Glomerular visceral epithelial cell (primary cell): Measurements from ENCODE around the gene CORO2B.

ENCODE experiments used
- DNase-seq: peaks from one replicate; pipeline ENCODE4 v3.0.0-alpha.2; 2016; ENCODE audit errors: extremely low spot score

The CORO2B gene

DNA sequence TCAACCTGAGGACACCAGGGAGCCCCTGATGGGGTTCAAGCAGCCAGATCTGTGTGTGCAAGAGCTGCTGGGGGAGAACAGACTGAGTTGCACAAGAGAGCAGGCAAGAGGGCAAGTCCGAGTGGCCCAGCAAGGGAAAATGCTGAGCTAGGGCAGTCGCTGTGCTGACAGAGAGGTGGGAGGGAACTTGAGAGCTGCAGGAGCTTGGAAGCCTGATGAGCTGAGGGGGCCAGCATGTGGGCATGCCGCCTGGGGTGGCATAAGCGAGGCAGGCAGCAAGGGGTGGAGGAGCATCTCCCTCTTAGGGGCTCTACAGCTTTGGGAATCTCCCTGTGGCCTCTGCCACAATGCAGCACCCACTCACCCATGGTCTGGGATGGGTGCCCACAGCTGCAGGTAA is 4.7 kb upstream of the CORO2B start:
- no peak for DNase-seq

DNA sequence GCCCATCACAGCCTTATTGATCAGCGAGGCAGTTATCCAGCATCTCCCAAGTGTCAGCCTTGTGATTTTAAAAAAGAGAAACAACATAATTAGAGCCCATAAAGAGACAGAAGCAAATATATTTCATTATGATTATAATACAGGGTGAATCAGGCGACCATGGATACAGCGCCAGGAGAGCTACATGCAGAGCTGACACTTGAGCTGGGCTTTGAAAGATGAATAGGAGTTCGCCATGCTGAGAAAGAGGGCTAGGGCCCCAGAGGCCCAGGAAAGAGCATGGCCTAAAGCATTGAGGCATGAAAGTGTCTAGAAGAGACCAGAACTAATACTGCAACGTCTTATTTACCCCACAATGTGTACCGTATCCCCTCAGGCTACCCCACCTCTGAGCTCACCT is 4.2 kb upstream of the CORO2B start:
- no peak for DNase-seq

DNA sequence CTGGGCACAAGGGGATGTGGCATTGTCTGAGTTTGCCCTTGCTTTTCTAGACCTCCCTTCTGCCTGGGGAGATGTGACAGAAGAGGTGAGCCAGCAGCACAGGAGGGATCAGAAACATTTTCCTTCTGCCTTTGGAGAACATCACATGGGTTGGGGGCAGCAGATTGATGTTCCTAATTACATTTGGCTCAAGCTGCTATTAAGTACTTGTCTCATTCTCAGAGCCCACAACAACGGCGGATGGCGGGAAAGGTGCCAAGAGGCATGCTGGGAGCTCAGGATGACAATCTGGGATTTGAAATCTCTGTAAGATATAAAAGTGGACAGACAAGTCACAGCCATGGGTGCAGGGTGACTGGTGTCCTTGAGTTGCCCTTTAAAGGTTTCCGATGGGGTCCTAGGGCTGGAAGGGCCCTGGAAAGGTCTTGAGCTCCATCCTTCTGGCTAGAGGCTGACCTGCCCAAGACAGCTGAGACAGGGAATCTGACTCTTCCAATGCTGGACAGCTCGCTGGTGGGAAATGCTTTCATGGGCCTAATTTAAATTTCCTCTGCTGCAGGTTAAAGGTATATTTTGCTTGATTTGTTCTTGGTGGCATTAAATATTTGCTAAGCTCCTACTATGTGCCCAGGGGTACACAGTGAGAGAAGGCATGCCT is 2.4 kb upstream of the CORO2B start:
- DNase-seq = no peak

DNA sequence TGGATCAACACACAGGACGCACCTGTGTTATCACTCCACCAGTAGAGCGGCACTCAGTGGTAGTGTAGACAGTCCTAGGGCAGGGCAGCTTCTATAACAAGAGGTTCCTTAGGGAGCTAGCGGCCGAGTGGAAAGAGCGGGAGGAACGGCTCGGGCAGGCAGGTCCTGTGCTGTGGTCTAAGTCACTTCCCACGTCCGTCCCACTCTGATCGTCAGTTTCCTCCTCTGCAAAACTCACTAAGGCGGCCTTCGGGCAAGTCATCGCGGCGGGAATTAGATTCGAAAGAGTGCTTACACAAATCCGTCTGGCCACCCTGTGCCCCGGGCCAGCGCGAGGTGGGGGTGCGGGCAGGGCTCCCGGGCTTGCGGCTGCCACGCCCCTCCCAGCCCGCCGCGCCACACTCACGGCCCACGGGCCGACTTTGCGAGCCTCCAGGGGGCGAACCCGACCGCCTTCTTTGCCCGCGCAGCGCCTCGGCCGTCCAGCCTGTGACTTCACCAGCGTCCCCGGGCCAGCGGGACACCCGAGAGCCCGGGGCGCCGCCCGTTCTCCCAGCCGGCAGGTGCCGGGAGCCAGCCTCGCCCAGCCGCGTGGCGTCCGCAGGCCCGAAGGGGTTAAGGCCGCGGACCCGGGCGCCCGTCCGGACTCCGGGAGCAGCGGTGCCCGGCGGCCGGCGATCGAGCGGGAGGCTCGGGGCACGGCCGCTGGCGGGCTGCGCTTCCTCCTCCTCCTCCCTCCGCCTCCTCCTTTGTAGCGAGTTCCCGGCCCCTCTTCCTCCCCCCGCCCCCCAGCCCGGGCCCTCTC is 416 bp upstream of the CORO2B start:
- DNase-seq = peak; percentile 77

DNA sequence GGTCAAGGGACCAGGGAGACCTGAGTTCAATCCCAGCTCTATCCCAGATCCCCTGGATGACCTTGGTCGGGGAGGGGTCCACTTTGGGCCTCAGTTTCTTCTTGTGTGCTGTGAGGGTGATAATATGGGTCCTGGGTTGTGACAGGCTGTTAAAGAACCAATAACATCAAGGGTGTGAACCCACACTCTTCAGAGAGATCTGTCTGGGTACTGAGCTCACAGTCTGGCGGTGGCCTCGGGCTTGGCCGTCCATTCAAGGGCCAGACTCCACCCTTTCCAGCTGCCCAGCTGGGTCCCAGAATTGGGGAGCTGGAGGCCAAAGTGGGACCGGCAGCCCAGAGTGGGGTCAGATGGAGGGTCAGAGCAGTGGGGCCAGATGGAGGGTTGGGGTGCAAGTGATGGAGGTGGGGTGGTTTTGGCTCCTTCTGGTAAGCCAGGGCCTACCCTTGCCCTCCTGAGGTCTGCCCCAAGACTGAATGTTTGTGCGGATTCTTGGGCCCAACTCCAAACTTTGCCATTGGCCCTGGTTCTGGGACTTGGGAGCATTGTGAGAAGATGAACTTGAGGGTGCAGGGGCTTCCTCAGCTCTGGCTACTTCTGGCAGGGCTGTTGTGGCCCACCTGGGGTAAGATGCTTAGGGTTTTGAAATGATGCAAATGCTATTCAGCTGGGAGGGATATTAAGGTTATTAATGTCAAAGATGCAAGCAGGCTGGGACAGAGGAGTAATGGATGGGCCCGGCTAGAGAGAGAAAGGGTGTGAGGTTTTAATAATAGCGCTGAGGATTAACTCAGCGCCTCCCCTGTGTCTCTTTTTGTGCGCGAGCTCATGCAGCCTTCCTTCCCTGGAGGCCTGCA is 1.5 kb downstream of the CORO2B start:
- no peak for DNase-seq

DNA sequence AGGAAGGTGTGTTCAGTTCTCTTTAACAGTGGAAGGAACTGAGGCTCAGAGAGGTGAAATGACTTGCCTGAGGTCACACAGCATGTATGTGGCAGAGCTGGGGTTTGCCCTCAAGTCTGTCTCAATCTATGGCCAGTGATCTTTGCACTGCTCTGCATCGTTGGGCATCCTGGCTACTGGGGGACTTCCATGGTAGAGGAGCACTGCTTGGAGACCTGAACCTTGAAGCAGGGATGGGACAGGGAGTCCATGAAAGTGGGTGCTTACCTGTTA is 2.0 kb downstream of the CORO2B start:
- no peak for DNase-seq

DNA sequence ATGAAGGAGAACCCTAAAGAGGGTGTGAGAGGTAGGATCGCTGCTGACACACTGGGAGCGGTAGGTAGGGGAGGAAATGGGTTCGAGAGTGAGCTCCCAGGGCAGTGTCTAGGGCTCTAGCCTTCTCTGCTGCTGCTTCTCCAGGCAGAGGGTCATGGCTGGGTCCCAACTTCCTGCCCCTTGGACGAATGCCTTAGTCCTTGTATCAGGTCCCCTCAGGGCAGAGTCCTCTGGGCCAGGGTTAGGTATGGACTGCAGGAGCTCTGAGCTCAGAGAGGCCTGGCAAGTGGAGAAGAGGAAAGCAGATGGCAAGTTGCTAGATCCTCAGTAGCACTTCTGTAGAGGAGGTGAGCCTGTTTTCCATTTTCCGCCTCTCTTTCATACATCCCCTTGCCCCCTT is 2.9 kb downstream of the CORO2B start:
- no peak for DNase-seq

DNA sequence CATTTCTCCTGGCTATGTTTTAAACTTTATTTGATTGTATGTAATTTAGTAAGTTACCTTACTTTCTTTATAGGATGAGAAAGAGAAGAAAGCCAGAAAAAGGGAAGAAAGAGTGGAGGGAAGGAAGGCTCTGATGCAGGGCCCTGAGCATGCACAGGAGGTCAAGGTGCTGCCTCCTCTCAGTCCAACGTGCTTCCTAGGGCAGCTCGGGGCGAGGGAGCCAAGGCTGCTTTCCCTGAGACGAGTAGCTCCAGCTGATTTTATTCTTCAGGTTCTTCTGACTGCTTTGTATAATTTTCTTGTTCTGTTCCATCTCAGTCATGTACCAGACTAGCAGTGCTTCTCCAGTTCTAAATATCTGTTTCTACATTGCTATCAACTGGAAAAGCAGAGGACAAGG is 3.4 kb downstream of the CORO2B start:
- no peak for DNase-seq

DNA sequence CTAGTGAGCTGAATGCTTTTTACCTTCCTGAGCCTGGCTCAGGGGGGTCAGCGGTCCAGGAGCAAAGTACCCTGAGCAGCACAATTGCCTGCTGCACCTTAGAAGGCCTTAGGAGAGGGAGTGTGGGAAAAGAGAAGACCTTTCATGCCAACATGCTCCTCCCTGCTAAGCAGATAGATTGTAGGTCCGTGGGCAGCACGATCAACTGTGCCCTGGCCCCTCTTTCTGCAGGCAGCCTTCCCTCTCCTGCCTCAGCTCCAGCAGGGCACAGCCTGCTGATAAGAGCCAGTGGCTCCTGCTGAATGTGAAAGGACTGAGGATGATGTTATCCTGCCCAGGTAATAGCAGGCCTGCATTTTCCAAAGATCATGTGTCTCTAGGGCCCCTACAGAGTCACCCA is 4.1 kb downstream of the CORO2B start:
- no peak for DNase-seq

DNA sequence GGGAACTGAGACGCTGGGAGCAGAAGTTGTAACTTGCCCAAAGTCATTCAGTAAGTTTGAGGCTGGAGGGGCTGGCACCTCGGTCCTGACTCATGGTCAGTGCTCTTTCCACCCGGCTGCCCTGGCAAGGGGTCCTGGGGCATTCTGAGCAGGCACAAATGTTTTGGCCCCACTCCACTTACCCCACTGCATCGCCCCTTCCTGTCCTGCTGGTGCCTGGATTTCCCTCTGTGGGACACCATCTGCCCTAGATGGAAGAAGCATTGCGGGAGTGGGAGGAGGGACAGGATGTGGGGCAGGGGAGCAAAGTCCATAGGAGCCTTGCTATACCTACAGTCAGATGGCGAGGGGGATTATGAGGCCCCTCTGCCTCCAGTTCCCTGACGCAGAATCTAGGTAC is 4.5 kb downstream of the CORO2B start:
- DNase-seq = peak; percentile 28

DNA sequence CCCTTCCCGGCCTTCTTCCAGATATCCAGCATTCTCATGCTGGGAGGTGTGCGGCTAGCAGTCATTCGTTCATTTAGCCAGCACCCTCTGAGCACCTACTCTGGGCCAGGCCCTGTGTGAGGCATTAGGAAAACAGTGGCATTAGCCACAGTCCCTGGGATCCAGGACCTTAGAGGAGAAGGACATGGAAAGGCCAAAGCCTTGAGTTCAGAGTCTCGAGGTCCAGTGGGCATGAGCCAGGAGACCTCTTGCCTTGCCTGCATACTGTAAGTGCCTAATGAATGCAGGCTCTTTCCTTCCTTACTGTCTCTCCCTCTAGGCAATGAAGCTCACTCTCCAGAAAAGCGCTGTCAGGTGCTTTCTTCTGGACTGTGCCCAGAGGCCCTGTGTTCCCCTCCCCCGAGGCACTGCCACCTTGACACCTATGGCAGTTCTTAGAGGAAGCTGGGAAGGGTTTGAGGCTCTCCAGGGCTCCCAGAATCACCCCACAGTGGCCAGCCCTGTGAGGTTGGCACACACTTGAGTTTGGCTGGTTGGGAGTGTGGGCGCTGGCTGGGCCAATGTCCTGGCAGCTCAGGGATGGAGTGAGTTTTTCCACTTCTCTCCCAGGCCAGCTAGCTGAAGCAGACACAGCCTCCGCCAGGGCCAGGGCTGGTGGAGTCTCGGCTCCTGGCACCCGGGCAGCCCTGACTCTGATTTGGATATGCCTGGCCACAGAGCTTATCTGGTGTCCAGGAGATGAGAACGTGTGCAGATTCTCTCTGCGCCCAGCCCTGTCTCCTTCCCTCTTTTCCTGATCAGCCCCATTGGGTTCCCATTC is 5.4 kb downstream of the CORO2B start:
- no peak for DNase-seq

DNA sequence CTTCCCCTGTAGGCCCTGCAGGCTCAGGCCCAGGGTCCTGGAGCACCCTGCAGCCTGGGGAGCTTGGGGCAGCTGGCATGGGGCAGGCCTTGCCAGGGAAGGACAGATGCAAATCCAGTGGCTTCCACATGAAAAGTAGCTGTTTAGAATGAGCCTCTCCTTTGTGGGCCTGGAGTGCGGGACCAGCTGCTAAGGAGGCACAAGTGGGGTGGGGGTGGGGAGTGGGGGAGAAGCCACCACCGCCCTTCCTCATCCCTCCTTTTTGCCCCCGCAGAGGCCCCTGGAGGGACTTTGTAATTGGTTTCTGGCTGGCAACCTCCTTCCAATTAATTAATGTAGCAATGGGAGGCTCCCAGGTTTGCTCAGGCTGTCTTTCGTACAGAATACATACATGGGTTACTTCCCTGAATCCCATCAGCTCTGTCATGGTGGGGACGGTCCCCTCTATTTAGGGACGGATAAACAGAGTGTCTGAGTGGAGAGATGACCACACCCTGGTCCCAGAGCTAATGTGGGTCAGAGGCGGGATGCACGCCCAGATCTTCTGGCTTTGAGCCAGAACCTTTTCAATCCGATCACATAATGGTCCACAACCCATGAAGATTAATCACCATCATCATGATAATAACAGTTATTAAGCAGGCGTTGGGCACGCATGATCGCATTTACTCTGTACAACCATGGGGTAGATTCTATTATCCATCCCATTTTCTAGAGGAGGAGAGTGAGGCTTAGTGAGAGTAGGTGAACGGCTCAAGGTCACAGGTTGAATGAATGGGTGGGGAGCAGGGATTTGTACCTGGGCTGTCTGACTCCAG is 6.2 kb downstream of the CORO2B start:
- DNase-seq = no peak

DNA sequence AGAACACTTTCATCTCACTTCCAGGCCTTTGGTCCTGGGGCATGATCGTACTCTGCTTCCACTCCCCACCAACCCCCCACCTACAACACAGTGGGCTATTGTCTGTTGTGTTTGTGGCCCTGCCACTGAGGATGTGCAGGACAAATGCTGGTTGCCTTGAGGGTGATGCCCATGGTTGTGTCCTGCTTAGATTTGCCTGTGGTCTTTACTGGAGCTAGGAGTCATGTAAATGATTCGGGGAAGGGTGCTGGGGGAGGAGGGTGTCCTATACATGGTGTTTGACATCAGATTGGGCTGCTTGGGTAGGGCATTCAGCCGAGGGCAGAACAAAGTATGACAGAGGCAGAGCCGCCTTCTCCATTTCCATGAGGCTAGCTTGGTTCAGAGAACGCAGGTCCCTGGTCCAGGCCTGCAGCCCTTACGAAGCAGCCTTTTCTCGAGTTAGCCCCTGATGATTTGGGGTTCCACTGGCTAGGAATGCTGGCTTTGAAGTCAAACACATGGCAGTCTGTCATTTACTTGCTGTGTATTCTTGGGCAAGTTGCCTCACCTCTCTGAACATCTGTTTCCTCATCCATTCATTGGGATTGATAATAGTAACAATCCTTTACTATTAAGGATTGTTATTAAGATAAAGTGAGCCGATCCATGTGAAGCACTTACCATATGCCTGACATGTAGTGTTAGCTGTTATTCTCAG is 6.9 kb downstream of the CORO2B start:
- no peak for DNase-seq

DNA sequence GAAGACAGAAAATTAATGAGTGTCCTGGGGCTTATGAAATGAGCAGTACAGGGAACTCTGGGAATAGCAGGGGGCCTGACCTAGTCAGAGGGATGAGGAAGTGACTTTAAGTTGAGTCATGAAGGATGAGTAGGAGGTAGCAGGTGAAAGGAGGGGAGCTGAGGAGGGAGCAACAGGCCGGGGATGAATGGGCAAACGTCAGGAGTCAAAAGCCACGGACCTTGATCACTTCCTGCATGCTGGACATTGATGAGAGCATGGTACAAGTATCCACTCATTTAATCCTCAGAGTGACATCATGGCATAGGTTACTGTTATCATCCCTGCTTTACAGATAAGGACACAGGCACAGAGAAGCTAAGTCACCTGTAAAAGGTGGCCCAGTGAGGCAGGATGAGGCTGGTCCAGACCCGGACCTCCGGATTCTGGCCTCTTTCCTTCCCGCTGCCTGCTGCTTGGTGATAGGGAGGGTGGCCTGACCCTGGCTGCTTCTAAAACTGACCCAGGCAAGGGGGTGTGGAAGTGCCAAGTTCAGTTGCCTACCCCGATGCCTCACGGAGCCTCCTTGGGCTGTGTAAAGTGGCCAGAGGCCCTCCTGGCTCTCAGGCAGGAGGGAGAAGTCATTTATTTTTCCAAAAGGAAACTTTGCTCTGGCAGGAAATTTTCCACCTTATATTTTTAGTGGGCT is 7.6 kb downstream of the CORO2B start:
- DNase-seq = peak; percentile 83

DNA sequence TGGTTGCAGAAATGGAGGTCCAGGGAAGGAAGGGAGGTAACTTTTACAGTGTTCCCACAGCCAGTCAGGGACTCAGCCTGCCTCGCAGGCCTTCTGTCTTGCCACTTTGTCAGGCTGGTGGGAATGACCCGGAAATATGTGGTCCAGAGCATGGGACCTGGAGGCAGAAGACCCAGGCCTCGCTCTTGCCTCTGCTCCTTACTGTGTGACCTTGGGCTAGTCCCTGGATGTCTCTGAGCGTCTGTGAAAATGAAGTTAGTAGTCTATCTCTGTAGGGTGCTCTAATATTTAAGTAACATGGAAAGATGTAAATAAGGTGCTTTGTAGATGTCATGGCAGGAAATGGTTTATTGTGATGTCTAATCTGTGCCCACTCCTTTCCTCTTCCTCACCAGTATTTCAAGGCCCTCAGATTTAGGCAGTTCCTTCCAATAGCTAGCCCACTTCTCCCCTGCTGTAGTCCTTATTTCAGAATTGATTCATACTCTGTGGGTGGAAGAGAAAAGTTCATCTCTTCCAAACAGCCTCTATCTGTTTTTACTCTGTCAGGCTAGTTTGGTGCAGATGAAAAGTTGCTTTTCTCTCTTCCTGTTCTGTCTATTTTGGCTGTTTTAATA is 9.1 kb downstream of the CORO2B start:
- no peak for DNase-seq

DNA sequence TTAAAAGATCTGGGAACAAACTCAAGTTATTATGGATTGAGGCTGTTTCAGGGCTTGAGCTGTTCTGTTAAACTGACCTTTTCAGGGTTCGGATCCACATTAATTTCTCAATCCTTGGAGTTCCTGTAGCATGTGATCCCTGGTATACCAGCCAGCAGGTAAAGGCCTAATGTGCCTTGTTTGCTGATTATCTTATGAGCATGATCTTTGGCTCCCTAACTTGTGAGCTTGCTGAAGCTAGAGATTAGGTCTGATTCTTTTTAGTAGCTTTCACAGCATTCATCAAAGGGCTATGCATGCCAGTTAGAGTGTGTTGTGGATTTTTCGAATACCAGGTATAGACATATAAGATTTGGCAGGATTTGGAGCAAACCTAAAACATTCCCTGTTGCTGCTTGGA is 10.3 kb downstream of the CORO2B start:
- DNase-seq = no peak

DNA sequence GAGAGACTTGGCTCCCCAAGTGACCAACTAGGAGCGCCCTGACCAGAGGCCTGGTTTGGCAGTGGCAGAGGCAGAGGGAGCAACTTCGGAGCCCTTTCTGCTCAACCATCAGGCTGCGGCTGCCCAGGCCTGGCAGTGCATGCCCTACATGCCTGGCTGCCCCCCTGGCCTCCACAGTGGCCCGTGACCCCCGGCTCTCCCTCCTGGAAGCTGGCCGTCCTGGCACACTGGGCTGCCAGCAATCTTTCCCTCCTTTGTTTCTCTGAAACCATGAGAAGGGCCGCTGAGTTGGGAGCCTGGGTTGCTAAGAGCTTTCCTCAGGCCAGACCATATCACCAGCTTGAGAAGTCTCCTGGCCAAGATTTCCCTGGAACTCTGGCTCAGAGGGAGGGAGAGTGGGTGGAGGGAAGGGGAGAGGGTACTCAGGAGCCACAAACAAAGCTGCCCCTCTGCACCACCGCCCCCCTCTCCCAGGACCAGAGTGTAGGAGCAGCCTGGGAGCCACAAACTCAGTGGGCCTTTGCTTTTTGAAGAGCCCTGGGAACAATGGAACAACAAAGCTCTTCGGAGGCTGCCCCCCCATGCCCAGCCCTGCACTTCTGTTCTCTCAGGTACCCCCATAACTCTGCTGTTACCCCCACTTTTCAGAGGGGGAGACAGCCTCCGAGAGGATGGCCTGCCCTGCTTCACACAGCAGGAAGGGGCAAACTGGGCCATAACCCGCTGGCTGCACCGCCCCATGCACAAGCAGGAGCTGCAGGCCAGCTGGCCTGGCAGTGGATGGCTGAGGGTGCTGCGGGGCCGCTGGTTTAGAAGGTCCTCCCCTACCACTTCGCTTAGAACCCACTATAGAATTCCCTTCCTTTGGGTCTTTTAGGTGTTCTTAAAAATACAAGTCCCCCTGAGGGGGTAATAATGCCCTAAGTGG is 11.3 kb downstream of the CORO2B start:
- no peak for DNase-seq

DNA sequence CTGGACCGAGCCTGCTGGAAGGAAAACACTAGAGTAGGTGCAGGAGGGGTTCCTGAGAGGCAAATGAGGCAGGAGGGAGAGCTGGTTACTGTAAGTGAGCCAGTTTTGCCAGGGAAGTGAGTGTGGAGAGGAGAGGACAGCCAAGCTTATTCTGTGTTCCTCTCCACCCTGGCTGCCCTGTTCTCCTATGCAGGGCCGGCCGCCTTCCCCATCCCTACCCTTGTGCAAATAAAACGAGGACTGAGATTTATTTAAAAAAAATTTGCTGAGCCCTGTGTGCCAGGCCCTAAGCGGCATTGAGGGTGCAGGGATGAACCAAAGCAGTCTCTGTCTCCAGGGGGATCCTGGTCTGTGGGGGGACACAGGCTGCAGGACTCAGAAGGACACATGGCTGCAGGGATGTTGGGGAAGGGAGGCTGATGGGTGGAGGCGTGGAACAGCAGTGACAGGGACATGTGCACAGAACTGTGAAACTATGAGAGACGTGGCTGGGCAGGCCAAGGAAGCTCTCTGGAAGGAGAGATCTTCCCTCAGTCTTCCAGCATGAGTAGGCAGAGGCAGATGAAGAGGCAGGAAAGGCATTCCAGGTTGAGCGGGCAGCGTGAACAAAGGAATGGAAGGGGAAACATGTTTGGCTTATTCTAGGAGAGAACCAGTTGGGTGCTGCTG is 12.1 kb downstream of the CORO2B start:
- peak; percentile 20 for DNase-seq
